AG10803 (cell line): Measurements from ENCODE around the gene ITK.

Experiments used
- DNase-seq: peaks from one replicate; pipeline ENCODE4 v3.0.0; 2010; ENCODE audit warnings: low read depth
- H3K4me3 ChIP-seq: 2 replicates; pipeline ENCODE4 v1.5.1; 2011; ENCODE audit warnings: mild to moderate bottlenecking, low read length, control low read depth
- CTCF ChIP-seq: conservative IDR thresholded peaks from 2 replicates; pipeline ENCODE4 v1.5.1; 2011; ENCODE audit warnings: mild to moderate bottlenecking, low read length, control low read depth, inconsistent platforms

ITK gene

GRCh38 chr5:157161996-157162395 lies 18.6 kb upstream of the ITK start:
- no peak for TF ChIP-seq CTCF
- DNase-seq: no peak
- H3K4me3 ChIP-seq: no peak overlapping the region

GRCh38 chr5:157162919-157163510 lies 17.6 kb upstream of the ITK start:
- no peak for TF ChIP-seq CTCF
- H3K4me3 ChIP-seq: no peak overlapping the region
- DNase-seq: no peak

- H3K4me3 ChIP-seq: no peak overlapping the region
- DNase-seq: no peak
- no peak for TF ChIP-seq CTCF
These were observed 16.1 kb upstream of the ITK start for GRCh38 chr5:157164521-157164920.

GRCh38 chr5:157165261-157165660 lies 15.4 kb upstream of the ITK start:
- DNase-seq: no peak
- no peak overlapping the region for H3K4me3 ChIP-seq
- TF ChIP-seq CTCF: no peak

- no peak for TF ChIP-seq CTCF
- DNase-seq: no peak
- H3K4me3 ChIP-seq: no peak overlapping the region
These were observed 15.0 kb upstream of the ITK start for GRCh38 chr5:157165668-157166067.

DNA sequence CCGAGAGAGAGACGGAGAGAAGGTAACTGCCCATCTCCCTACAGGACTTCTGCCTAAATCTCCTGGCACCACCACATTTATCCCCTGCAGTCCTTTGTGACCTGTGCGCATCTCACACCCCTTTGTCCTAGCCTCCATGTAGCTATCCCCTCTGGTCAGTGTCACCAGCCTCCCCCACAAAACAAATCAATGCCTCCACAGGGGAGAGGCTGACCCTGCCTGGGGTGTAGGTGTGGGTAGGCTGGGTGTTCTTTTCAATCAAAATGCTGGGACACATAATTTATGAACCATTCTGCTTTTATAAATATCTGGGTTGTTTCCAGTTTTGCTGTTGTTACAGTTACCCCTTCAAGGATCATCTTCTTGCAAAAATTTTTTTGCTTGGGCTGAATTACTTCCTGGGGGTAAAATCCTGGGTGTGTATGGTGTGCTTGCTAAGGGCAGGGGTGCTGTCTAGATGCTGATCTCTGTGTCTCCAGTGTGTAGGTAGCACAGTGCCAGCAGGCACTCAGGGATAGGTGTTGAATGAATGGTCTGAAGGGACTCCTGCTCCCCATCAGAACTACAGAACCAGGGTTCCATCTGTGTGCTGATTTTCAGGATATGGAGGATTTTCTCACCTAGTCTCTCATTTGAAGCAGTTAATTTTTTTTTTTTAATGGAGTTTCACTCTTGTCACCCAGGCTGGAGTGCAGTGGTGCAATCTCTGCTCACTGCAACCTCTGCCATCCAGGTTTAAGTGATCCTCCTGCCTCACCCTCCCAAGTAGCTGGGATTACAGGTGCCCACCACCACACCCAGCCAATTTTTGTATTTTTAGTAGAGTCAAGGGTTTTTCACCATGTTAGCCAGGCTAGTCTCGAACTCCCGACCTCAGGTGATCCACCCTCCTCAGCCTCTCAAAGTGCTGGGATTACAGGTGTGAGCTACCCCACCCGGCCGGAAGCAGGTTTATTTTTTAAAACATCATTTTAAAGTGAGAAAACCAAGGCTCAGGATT lies 14.1 kb upstream of the ITK start, which contains the start of gene GARIN3:
Gene GARIN3, minus strand, starts transcription at position 51 of the 1,000 bp plus-strand sequence. CDS start 96 bp downstream, outside the sequence.
- no peak for DNase-seq
- no peak within 1 kb of the TSS for H3K4me3 ChIP-seq
- no peak for TF ChIP-seq CTCF
